Astrocyte of the spinal cord (primary cell): ENCODE measurements around the gene FBXO21.

Source experiments
- DNase-seq: peaks from one replicate; pipeline ENCODE4 v3.0.0; 2011; ENCODE audit warnings: low read depth, low spot score
- H3K4me3 ChIP-seq: 2 replicates; pipeline ENCODE4 v1.5.1; 2011; ENCODE audit warnings: low read depth, mild to moderate bottlenecking, low read length, moderate library complexity
- CTCF ChIP-seq: IDR thresholded peaks from 2 replicates; pipeline ENCODE4 v1.5.1; 2012; ENCODE audit warnings: low read depth, mild to moderate bottlenecking, low read length, inconsistent platforms
- in situ Hi-C: cut with HindIII; loops from 2 replicates; pipeline ENCODE4 v1.10.0; 2017; ENCODE audit warnings: low sequenced_read_pairs

The FBXO21 gene

GRCh38 chr12:117101953-117102799 is 88.1 kb downstream of the FBXO21 start:
- TF ChIP-seq CTCF: no peak
- in situ Hi-C loops: no loop called here
- no peak overlapping the region for H3K4me3 ChIP-seq
- DNase-seq: no peak

GRCh38 chr12:117100851-117101673 is 89.2 kb downstream of the FBXO21 start:
- no peak for DNase-seq
- H3K4me3 ChIP-seq: no peak overlapping the region
- in situ Hi-C loops: no loop called here
- no peak for TF ChIP-seq CTCF

GRCh38 chr12:117100251-117100650 is 90.0 kb downstream of the FBXO21 start:
- in situ Hi-C loops: no loop called here
- DNase-seq: no peak
- peak; percentile 33 for TF ChIP-seq CTCF
- no peak overlapping the region for H3K4me3 ChIP-seq

GRCh38 chr12:117098361-117099217 is 91.7 kb downstream of the FBXO21 start:
- TF ChIP-seq CTCF: no peak
- DNase-seq: no peak
- H3K4me3 ChIP-seq: no peak overlapping the region
- in situ Hi-C loops: no loop called here

- no peak for DNase-seq
- in situ Hi-C loops: no loop called here
- no peak overlapping the region for H3K4me3 ChIP-seq
- no peak for TF ChIP-seq CTCF
These were observed 92.3 kb downstream of the FBXO21 start for GRCh38 chr12:117098024-117098360.

- in situ Hi-C loops: no loop called here
- no peak for TF ChIP-seq CTCF
These were observed 93.1 kb downstream of the FBXO21 start for GRCh38 chr12:117097159-117097558.

More at GRCh38 chr12:117097159-117097558, 93.1 kb downstream of the FBXO21 start:
- no peak overlapping the region for H3K4me3 ChIP-seq
- DNase-seq: no peak
